ENCODE results near the gene PCGF3. TPM values are rescaled to one million over a fixed set of nuclear protein-coding genes. Genes with fewer than 3 reads are reported as not detected.

The PCGF3 gene
- total RNA-seq, 2 donors from 2014 or later, result 23.0 to 25.9 TPM

DNA sequence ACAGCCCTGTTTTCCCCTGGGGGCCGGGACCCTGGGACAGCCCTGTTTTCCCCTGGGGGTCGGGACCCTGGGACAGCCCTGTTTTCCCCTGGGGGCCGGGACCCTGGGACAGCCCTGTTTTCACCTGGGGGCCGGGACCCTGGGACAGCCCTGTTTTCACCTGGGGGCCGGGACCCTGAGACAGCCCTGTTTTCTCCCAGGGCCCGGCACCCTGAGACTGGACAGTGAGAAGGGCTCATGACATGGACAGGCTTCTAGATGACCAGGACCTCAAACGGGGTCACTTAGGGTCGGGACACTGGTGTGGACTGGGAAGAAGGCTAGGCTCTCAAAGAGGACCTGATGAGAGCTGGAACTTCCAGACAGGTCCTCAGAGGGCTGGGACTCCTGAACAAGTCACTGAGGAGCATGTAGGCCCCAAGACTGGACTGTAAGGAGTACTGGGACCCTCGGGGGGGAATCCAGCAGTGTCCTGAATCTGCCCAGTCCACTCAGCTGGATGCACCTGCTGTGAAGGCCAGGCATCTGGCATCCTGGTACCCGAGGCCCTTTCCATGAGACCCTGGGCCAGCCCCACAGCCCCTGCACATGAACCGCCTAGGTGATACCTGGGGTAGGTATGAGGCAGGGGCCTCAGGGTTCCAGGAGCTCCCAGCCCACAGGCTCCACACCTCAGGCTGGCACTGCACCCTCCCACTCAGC, 2.4 kb downstream of the PCGF3 start:
- Mint-ChIP-seq H3K9me3 (no peaks in the 10 kb centered on the region), H3K36me3 (no peaks in the 10 kb centered on the region), H3K27ac (no peak overlapping the region)
- DNase-seq (ENCODE audit: low spot score in 2 of 2), result no peak
- ATAC-seq, result no peak

DNA sequence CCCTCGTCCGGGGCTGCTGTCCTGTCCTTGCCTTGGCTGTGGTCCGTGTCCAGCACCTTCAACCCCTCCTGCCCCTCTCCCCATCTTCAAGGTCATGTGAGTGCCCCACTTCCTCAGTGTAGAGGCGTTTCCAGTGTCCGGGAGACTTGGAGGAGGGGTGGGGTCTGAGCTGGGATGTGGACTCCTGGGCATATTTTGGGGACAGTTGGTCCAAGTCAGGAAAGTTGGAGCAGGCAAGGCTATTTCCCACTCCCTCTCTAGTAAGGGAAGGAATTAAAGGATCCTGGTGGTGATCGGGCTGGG, 3.0 kb downstream of the PCGF3 start:
- no peak for ATAC-seq
- DNase-seq (ENCODE audit: low spot score in 2 of 2), result no peak
- Mint-ChIP-seq H3K9me3 (no peaks in the 10 kb centered on the region), H3K36me3 (no peaks in the 10 kb centered on the region), H3K27ac (peak overlapping the region in 1 of 2 donors; percentile 72)

DNA sequence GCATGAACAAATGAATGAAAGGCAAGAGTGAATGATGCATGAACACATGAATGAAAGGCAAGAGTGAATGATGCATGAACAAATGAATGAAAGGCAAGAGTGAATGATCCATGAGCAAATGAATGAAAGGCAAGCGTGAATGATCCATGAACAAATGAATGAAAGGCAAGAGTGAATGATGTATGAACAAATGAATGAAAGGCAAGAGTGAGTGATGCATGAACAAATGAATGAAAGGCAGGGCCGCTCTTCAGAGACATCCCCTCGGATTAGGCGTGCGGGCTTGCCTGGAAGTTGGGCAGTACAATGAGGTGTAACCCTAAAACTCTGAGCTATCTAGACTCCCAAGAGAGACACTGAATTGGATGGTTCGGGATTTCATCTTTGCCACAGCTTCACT, 3.7 kb downstream of the PCGF3 start:
- ATAC-seq, result no peak
- no peak overlapping the region for H3K27ac Mint-ChIP-seq
- no peaks in the 10 kb centered on the region for H3K36me3 Mint-ChIP-seq
- no peak for DNase-seq (ENCODE audit: low spot score in 2 of 2)
- no peaks in the 10 kb centered on the region for H3K9me3 Mint-ChIP-seq

DNA sequence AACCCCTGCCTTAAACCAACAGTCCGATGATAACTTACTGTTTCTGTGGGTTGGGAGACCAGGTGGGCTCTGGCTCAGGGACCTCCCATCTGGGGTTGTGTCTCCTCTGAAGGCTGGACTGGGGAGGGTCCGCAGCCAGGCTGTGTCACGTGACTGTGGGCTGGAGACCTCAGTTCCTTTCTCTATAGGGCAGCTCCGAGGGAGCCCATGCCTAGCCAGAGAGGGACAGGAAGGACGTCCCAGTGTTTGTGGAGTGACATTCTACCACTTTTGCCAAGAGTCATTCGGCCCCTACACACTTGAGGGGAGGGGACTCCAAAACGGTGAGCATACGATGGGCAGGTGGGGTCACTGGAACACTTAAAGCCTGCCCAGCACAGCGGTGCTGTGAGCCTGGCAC, 4.5 kb downstream of the PCGF3 start:
- Mint-ChIP-seq H3K9me3 (no peaks in the 10 kb centered on the region), H3K36me3 (no peaks in the 10 kb centered on the region), H3K27ac (no peak overlapping the region)
- ATAC-seq (no peak), DNase-seq (ENCODE audit: low spot score in 2 of 2) (no peak)

DNA sequence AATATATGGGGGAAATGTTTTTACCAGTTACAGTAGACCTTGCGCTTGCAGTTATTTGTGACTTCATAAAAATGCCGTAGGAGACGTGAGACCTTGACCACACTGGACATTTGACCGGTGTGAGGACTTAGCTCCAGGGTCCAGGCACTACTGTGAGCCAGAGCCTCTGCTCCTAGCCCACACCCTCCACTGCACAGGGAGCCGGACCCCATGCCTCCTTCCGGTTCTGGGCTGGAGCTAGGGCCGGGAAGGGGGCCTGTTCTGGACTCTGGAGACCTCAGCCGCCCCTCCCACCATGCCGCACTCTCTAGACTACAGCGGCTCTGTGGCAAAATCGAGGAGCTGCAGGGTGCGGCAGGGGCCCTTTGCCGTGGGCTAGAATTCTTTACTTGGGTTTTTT, 5.3 kb downstream of the PCGF3 start:
- H3K36me3 Mint-ChIP-seq, result no peaks in the 10 kb centered on the region
- no peaks in the 10 kb centered on the region for H3K9me3 Mint-ChIP-seq
- no peak for DNase-seq (ENCODE audit: low spot score in 2 of 2)
- no peak for ATAC-seq
- H3K27ac Mint-ChIP-seq, result no peak overlapping the region

DNA sequence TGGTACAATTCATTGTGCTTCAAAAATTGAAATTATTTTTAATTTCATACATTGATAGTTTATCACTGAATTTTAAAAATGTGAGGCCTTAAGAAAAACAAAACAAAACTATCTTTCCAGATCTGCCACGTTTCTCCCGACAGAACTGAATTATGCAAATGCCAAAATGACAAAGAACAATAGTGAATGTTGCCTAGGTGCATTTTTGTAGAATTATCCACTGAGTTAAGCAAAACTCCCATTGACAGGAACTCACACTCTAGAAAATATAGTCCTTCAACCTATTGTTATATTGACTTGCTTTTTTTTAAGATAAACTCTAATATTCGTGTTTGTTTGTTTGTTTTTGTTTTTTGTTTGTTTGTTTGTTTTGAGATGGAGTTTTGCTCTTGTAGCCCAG, 6.5 kb downstream of the PCGF3 start:
- Mint-ChIP-seq H3K9me3 (no peaks in the 10 kb centered on the region), H3K27ac (no peak overlapping the region), H3K36me3 (no peaks in the 10 kb centered on the region)
- no peak for ATAC-seq
- DNase-seq (ENCODE audit: low spot score in 2 of 2), result no peak

DNA sequence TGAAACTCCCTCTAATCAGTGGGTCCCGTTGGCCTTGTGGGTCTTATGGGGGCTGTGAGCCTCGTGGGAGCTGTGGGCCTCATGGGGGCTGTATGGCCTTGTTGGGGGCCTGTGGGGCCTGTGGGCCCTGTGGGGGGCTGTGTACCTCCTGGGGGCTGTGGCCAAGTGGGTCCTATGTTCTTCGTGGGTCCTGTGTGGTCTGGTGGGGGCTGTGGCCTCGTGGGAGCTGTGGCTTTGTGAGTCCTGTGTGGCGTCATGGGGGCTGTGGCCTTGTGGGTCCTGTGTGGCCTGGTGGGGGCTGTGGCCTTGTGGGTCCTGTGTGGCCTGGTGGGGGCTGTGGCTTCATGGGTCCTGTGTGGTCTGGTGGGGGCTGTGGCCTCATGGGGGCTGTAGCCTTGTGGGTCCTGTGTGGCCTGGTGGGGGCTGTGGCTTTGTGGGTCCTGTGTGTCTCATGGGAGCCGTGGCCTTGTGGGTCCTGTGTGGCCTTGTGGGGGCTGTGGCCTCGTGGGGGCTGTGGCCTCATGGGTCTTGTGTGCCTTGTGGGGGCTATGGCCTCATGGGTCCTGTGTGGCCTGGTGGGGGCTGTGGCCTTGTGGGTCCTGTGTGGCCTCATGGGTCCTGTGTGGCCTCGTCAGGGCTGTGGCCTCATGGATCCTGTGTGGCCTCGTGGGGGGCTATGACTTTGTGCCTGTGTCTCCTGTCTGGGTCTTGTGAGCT, 7.4 kb downstream of the PCGF3 start:
- Mint-ChIP-seq H3K27ac (no peak overlapping the region), H3K9me3 (no peaks in the 10 kb centered on the region), H3K36me3 (no peaks in the 10 kb centered on the region)
- no peak for ATAC-seq
- DNase-seq (ENCODE audit: low spot score in 2 of 2), result no peak

DNA sequence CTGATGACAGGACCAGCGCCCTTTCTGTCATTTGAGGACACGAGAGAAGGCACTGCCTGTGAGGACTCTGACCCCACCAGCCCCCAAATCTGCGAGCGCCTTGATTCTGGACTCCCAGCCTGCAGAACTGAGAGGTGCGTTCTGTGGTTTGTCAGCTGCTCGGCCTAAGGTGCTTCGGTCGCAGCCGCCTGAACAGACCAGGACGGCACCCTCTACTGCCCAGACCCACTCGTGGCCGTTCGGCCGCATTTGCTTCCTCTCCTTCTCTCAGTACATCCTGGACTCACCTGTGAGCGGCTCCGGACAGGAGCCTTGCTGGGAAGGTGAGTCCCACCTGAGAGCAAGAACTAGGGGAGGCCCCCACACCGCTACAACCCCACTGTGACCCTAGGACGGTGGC, 8.5 kb downstream of the PCGF3 start:
- Mint-ChIP-seq H3K36me3 (peaks cover 0 to under 1% of the 10 kb centered on the region in 2 donors), H3K27ac (peak overlapping the region in 1 of 2 donors; percentile 55), H3K9me3 (no peaks in the 10 kb centered on the region)
- DNase-seq (ENCODE audit: low spot score in 2 of 2), result no peak
- ATAC-seq, result no peak

DNA sequence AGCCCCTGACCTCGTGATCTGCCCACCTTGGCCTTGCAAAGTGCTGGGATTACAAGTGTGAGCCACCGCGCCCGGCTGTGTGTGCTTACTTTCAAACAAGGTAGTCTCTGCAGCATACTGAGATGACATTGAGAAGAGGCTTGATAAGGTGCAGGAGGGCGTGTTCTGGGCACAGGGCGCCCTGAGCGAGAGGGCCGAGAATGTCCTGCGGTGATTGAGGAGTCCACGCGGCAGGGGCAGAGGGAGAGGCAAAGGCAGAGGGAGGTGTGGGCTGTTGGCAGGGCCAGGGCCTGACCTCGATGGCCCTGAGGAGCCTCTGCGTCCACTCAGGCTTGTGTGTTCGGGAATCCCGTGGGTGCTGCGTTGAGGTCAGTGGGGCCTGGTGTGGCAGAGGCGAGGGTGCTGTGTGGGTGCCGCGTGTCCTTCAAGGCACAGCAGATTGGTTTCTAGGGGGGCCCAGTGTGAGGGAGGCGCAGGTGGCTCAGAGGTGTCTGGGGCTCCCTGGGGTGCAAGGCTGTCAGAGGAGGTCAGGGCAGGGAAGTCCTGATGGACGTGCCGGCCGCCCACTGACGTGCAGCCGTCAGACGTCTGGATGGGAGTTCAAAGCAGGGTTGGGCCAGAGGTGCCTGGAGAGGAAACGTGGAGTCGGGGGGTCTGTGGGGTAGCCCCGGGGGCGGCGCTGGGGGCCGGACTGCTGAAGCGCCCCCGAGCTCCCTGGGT, 12.1 kb downstream of the PCGF3 start:
- Mint-ChIP-seq H3K27ac (peak overlapping the region in 1 of 2 donors; percentile 9), H3K9me3 (no peaks in the 10 kb centered on the region), H3K36me3 (peaks cover 0 to 27% of the 10 kb centered on the region in 2 donors)
- ATAC-seq (no peak), DNase-seq (ENCODE audit: low spot score in 2 of 2) (no peak)

DNA sequence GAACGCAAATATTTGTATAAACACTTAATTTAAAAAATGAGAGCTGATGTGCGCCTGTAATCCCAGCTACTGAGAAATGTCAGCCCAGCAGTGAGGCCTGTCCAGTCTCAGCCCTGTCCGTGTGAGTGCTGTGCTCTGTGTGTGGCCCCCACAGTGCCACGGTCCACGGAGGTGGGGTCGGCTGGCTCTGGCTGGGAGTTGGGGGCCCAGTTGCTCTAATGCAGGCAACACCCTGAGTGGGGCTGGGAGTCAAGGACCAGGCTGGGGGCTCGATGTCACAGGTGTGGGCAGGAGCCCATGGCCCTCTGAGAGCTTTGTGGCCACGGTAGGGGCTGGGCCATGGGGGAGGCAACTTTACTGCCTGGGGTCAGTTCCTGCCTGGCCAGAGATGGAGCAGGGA, 12.8 kb downstream of the PCGF3 start:
- no peak for DNase-seq (ENCODE audit: low spot score in 2 of 2)
- Mint-ChIP-seq H3K36me3 (peaks cover 0 to 33% of the 10 kb centered on the region in 2 donors), H3K27ac (peak overlapping the region in 1 of 2 donors; percentile 9), H3K9me3 (no peaks in the 10 kb centered on the region)
- ATAC-seq, result no peak

DNA sequence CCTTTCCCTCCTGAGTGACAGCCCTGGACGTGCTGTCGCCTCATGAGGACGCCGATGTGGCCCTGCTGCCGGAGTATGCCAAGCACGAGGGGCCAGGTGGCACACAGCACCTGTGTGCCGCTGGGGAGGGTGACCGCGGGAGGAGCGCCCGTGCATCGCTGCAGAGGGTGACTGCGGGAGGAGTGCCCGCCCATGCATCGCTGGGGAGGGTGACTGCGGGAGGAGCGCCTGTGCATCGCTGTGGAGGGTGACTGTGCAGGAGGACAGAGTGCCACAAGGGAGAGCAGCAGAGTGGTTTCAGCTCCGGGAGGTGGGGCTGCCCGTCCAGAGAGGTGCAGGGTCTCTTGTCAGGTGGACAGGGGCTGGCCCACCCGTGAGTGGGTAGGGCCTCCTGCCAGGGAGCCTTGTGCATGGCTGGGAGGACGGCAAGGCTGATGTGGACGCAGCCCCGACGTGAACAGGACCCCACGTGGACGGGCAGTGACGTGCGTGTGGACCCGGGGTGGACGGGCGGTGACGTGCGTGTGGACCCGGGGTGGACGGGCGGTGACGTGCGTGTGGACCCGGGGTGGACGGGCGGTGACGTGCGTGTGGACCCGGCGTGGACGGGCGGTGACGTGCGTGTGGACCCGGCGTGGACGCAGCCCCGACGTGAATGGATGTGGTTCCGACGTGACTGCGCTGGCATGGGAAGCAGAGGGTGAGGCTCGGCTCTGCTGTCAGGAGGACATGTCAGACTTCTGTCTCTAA, 14.7 kb downstream of the PCGF3 start:
- no peaks in the 10 kb centered on the region for H3K9me3 Mint-ChIP-seq
- no peak for ATAC-seq

DNA sequence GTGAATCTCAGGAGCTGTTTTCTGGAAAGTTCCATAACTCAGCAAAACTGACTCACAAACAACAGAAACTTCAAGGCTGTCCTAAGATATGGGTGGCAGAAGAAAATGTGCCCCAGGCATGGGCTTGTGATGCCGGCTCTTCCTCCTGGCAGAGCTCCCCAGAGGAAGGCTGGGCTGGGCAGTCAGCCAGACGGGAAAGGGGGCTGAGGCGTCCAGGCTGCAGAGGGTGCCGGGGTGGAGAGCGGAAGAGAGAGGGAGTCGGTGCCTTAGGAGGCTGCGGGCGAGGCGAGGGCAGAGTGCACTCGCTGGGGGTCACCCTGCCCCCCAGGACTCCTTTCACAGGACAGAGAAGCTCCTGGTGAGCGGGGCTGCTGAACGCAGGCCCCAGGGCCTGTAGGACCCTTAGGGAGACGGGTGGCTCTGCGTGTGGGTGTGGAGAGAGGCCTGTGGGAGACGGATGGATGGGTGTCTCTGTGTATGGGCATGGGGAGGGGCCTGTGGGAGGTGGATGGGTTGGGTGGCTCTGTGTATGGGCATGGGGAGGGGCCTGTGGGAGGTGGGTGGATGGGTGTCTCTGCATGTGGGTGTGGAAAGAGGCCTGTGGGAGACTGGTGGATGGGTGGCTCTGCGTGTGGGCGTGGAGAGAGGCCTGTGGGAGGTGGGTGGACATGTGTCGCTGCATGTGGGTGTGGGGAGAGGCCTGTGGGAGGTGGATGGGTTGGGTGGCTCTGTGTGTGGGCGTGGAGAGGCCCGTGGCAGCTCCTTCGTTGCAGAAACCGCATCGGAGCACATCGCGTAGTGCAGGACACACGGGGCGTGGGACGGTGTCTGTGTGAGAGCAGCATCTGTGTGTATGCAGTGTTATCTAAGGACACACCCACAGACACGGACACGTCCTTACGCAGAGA, 15.9 kb downstream of the PCGF3 start:
- H3K36me3 Mint-ChIP-seq, result peaks cover 0 to 38% of the 10 kb centered on the region in 2 donors
- no peak for ATAC-seq
- H3K9me3 Mint-ChIP-seq, result no peaks in the 10 kb centered on the region
- peak overlapping the region; percentile 36 to 50 for H3K27ac Mint-ChIP-seq
- DNase-seq (ENCODE audit: low spot score in 2 of 2), result no peak

More for the DNA sequence above, 14.7 kb downstream of the PCGF3 start:
- no peak for DNase-seq (ENCODE audit: low spot score in 2 of 2)
- H3K27ac Mint-ChIP-seq, result peak overlapping the region in 1 of 2 donors; percentile 3
- H3K36me3 Mint-ChIP-seq, result peaks cover 0 to 38% of the 10 kb centered on the region in 2 donors

DNA sequence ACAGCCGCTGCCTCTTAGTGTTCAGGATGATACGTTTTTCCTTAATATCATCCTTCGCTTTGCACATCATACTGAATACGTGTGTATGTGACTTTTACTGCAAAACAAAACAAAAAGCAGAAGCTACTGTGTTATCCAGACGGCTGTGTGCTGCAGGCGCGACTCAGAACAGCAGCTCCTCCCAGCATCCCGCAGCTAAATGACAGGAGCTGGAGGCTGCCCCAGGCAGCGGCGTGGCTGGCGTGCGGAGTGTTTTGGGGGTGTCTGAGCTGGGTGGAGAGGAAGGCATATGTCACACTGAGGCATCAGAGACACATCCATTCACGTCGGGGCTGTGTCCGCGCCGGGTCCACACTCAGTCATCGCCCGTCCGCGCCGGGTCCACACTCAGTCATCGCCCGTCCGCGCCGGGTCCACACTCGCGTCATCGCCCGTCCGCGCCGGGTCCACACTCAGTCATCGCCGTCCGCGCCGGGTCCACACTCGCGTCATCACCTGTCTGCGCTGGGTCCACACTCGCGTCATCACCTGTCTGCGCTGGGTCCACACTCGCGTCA, 16.6 kb downstream of the PCGF3 start:
- Mint-ChIP-seq H3K27ac (no peak overlapping the region), H3K36me3 (peaks cover 0 to 38% of the 10 kb centered on the region in 2 donors), H3K9me3 (no peaks in the 10 kb centered on the region)
- ATAC-seq (no peak), DNase-seq (ENCODE audit: low spot score in 2 of 2) (no peak)

DNA sequence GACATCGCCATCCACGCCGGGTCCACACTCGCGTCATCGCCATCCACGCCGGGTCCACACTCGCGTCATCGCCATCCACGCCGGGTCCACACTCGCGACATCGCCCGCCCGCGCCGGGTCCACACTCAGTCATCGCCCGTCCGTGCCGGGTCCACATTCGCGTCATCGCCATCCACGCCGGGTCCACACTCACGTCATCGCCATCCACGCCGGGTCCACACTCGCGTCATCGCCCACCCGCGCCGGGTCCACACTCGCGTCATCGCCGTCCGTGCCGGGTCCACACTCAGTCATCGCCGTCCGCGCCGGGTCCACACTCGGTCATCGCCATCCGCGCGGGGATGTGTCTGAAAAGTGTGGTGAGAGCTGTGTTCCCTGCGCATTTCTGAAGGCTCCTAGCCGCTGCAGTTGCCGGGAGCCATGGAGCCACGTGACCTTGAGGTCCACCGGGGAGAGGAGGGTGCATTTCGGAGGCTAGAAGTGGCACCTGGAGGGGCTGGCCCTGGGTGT, 17.3 kb downstream of the PCGF3 start:
- Mint-ChIP-seq H3K9me3 (no peaks in the 10 kb centered on the region), H3K27ac (peak overlapping the region; percentile 44 to 71), H3K36me3 (peaks cover 0 to 38% of the 10 kb centered on the region in 2 donors)
- no peak for DNase-seq (ENCODE audit: low spot score in 2 of 2)
- no peak for ATAC-seq

DNA sequence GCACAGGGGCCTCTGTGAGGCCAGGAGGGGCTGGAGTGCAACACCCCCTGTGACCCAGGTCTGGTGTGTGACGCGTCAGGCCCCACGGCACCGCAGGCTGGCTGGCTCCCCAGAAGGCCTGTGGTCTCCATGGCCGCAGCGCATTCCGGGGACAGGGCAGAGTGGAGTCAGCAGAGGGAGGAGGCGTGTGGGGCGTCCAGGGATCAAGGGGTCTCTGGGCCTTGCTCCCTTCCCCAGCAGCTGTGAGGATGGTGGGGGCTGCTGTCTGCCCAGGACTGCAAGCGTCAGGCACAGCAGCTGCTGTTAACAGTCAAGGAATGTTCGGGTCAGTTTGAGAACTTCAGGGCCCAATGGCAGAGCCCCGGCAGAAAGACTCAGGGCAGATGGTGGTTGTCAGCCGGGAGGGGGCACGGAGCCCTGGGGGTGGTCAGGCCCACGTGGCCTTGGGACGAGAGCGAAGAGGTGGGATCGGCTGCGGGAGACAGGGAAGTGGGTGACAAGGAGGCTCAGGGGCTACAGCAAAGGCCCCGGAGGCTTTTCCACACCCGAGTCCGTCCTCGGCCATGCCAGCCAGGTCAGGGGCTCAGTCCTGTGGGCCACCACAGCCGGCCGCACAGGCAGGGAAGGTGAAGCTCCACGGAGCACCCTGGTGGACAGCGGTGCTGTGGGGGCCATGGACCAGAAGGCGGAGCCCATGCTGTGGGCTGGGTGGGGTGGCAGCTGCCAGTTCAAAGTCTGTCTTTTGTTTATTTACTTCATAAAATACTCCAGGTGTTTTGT, 18.3 kb downstream of the PCGF3 start:
- Mint-ChIP-seq H3K9me3 (no peaks in the 10 kb centered on the region), H3K27ac (peak overlapping the region; percentile 71 to 74), H3K36me3 (peaks cover 0 to 38% of the 10 kb centered on the region in 2 donors)
- ATAC-seq, result no peak
- DNase-seq (ENCODE audit: low spot score in 2 of 2), result no peak
